Gastroesophageal sphincter (tissue), 4 donors: ENCODE measurements around the gene PHKA1. TPM values are rescaled to one million over a fixed set of nuclear protein-coding genes. Genes with fewer than 3 reads are reported as not detected.

Experiments used
- ATAC-seq: fragments of 150-250 bp; one replicate; pipeline ENCODE4 v1.9.1; 2016; ENCODE audit warnings: mild to moderate bottlenecking, moderate library complexity
- H3K27ac ChIP-seq, 4 donors: fragments of 200-600 bp; sonication (generic) in 3 of 4; 1 replicate in 3 of 4; 2 replicates in 1 of 4; pipeline ENCODE4 v1.5.1; 2016 to 2019
- H3K27me3 ChIP-seq: fragments of 200-600 bp; sonication (generic); one replicate; pipeline ENCODE4 v1.5.1; 2019
- H3K36me3 ChIP-seq, 2 donors: fragments of 200-600 bp; sonication (generic); one replicate each; pipeline ENCODE4 v1.5.1; 2019; ENCODE audit warnings: control low read depth in 1 of 2
- H3K4me1 ChIP-seq, 3 donors: fragments of 200-600 bp; sonication (generic); 1 replicate in 2 of 3; 2 replicates in 1 of 3; pipeline ENCODE4 v1.5.1; 2016 to 2019; ENCODE audit warnings: control low read depth in 2 of 3
- H3K4me3 ChIP-seq, 2 donors: fragments of 200-600 bp; sonication (generic); one replicate each; pipeline ENCODE4 v1.5.1; 2019; ENCODE audit warnings: mild to moderate bottlenecking in 1 of 2, moderate library complexity in 1 of 2
- H3K9me3 ChIP-seq, 3 donors: fragments of 200-600 bp; sonication (generic); one replicate each; pipeline ENCODE4 v1.5.1; 2017 to 2019; ENCODE audit warnings: control low read depth in 2 of 3
- CTCF ChIP-seq, 4 experiments: fragments of 200-600 bp in 2 of 4; fragments of 450-650 bp in 2 of 4; sonication (generic) in 1 of 4; IDR thresholded peaks; one replicate each; pipeline ENCODE4 v1.5.1; 2017 to 2019; ENCODE audit warnings: antibody characterized with exemption in 4 of 4, mild to moderate bottlenecking in 2 of 4, moderate library complexity in 2 of 4
- EP300 ChIP-seq: sonication (generic); formaldehyde crosslinking; IDR thresholded peaks from one replicate; pipeline ENCODE4 v1.6.1; 2017; ENCODE audit warnings: antibody characterized with exemption, mild to moderate bottlenecking
- POLR2A ChIP-seq, 2 donors: fragments of 450-650 bp; IDR thresholded peaks; one replicate each; pipeline ENCODE4 v1.6.1; 2017; ENCODE audit warnings: antibody characterized with exemption in 2 of 2, mild to moderate bottlenecking in 2 of 2, moderate library complexity in 1 of 2
- POLR2AphosphoS5 ChIP-seq: sonication (generic); formaldehyde crosslinking; IDR thresholded peaks from one replicate; pipeline ENCODE4 v1.6.1; 2017; ENCODE audit warnings: antibody characterized with exemption
- WGBS, 2 donors: methylation state at CpG; one replicate each; pipeline ENCODE4 v1.1.5; 2018; ENCODE audit warnings: low coverage in 1 of 2; 5-methylcytosine and 5-hydroxymethylcytosine counted together
- total RNA-seq, 4 donors: library from RNA; depleted of rRNA; stranded (reverse); fragments of >200 nt; gene quantifications; one replicate each; pipeline ENCODE4 v1.1.0, GENCODE V29; 2016

Gene PHKA1
- total RNA-seq, 4 donors from 2014 or later: 4.5 to 22.9 (median 15.7) TPM

- Histone ChIP-seq H3K36me3 (no peaks in the 10 kb centered on the region), H3K27ac (no peak overlapping the region), H3K4me3 (no peak overlapping the region), H3K27me3 (no peaks in the 10 kb centered on the region), H3K4me1 (peaks cover 0 to 21% (median 0%) of the 10 kb centered on the region in 3 donors), H3K9me3 (no peaks in the 10 kb centered on the region)
- no peak for TF ChIP-seq POLR2AphosphoS5
- no peak for TF ChIP-seq POLR2A (IDR thresholded peaks at IDR 0.05)
- no peak for TF ChIP-seq CTCF (IDR thresholded peaks at IDR 0.05)
- TF ChIP-seq EP300: no peak
- no peak for ATAC-seq
- 71 to 72% methylated on average over 2 to 5 of the region's 5 CpGs for whole genome bisulfite sequencing, 2 donors
Measured at GRCh38 chrX:72716766-72717165, 2.7 kb upstream of the PHKA1 start.

- Histone ChIP-seq H3K27me3 (no peaks in the 10 kb centered on the region), H3K4me1 (peaks cover 0 to 23% (median 0%) of the 10 kb centered on the region in 3 donors), H3K9me3 (no peaks in the 10 kb centered on the region), H3K4me3 (no peak overlapping the region), H3K27ac (peak overlapping the region in 2 of 4 donors; percentile 84 to 87), H3K36me3 (no peaks in the 10 kb centered on the region)
- no peak for ATAC-seq
- WGBS, 2 donors: 76 to 96% methylated on average over 9 to 10 of the region's 12 CpGs
- TF ChIP-seq CTCF (IDR thresholded peaks at IDR 0.05): no peak
- no peak for TF ChIP-seq POLR2A (IDR thresholded peaks at IDR 0.05)
- TF ChIP-seq EP300: no peak
- no peak for TF ChIP-seq POLR2AphosphoS5
Measured at GRCh38 chrX:72715546-72715945, 1.4 kb upstream of the PHKA1 start.

- peak; percentile 89 for ATAC-seq
- Histone ChIP-seq H3K4me1 (peaks cover 0 to 23% (median 0%) of the 10 kb centered on the region in 3 donors), H3K36me3 (no peaks in the 10 kb centered on the region), H3K27ac (peak overlapping the region; percentile 81 to 87 (median 83)), H3K27me3 (no peaks in the 10 kb centered on the region), H3K4me3 (peak overlapping the region; percentile 35 to 58), H3K9me3 (no peaks in the 10 kb centered on the region)
- WGBS, 2 donors: 0 to 6% methylated on average over 2 of the region's 13 CpGs
- TF ChIP-seq CTCF (IDR thresholded peaks at IDR 0.05): no peak
- TF ChIP-seq POLR2A (IDR thresholded peaks at IDR 0.05): peak in 1 of 2 donors; percentile 39
- TF ChIP-seq EP300: no peak
- peak; percentile 70 for TF ChIP-seq POLR2AphosphoS5
Measured at GRCh38 chrX:72714478-72714916, 391 bp upstream of the PHKA1 start.

GRCh38 chrX:72713130-72713529 lies 976 bp downstream of the PHKA1 start:
- Histone ChIP-seq H3K9me3 (no peaks in the 10 kb centered on the region), H3K27ac (peak overlapping the region; percentile 81 to 87 (median 83)), H3K4me1 (peaks cover 0 to 23% (median 0%) of the 10 kb centered on the region in 3 donors), H3K36me3 (no peaks in the 10 kb centered on the region), H3K27me3 (no peaks in the 10 kb centered on the region), H3K4me3 (peak overlapping the region; percentile 35 to 58)
- TF ChIP-seq CTCF (IDR thresholded peaks at IDR 0.05) (no peak), POLR2AphosphoS5 (no peak), POLR2A (IDR thresholded peaks at IDR 0.05) (no peak), EP300 (no peak)
- ATAC-seq: no peak
- 26 to 61% methylated on average over 3 of the region's 3 CpGs for WGBS, 2 donors

- TF ChIP-seq POLR2AphosphoS5: peak; percentile 38
- TF ChIP-seq POLR2A (IDR thresholded peaks at IDR 0.05): no peak
- no peak for ATAC-seq
- peaks cover 0 to 23% (median 0%) of the 10 kb centered on the region in 3 donors for H3K4me1 ChIP-seq
- no peaks in the 10 kb centered on the region for H3K9me3 ChIP-seq
- H3K27me3 ChIP-seq: no peaks in the 10 kb centered on the region
- peak overlapping the region in 1 of 2 donors; percentile 58 for H3K4me3 ChIP-seq
- no peaks in the 10 kb centered on the region for H3K36me3 ChIP-seq
- WGBS, 2 donors: 22 to 30% methylated on average over 2 of the region's 2 CpGs
- H3K27ac ChIP-seq: peak overlapping the region; percentile 81 to 87 (median 83)
Measured at GRCh38 chrX:72712094-72712755, 1.9 kb downstream of the PHKA1 start.
